Esophagus squamous epithelium (tissue), 5 donors: Measurements from ENCODE around the gene REG1B. TPM values are rescaled to one million over a fixed set of nuclear protein-coding genes. Genes with fewer than 3 reads are reported as not detected.

Source experiments
- DNase-seq: peaks from one replicate; lab custom pipeline; 2025; lab: John Stamatoyannopoulos, UW
- H3K27ac ChIP-seq, 4 donors: fragments of 200-600 bp; sonication (generic); one replicate each; pipeline ENCODE4 v1.5.1; 2016 to 2019; ENCODE audit warnings: mild to moderate bottlenecking in 1 of 4
- H3K27me3 ChIP-seq, 4 donors: fragments of 200-600 bp; sonication (generic); 1 replicate in 3 of 4; 2 replicates in 1 of 4; pipeline versions ENCODE4 v1.5.1 to v1.6.0; 2017 to 2021; ENCODE audit warnings: antibody characterized with exemption in 1 of 4
- H3K36me3 ChIP-seq, 3 donors: fragments of 200-600 bp; sonication (generic); one replicate each; pipeline ENCODE4 v1.5.1; 2016 to 2019
- H3K4me1 ChIP-seq, 3 donors: fragments of 200-600 bp; sonication (generic); one replicate each; pipeline ENCODE4 v1.5.1; 2017 to 2019
- H3K4me3 ChIP-seq, 4 donors: fragments of 200-600 bp; sonication (generic); 1 replicate in 3 of 4; 2 replicates in 1 of 4; pipeline ENCODE4 v1.5.1; 2016 to 2019; ENCODE audit warnings: mild to moderate bottlenecking in 2 of 4, moderate library complexity in 1 of 4
- H3K9me3 ChIP-seq, 3 donors: fragments of 200-600 bp; sonication (generic); one replicate each; pipeline ENCODE4 v1.5.1; 2016 to 2019
- CTCF ChIP-seq, 6 experiments: fragments of 450-650 bp in 4 of 6; fragments of 200-600 bp in 2 of 6; sonication (generic) in 2 of 6; IDR thresholded peaks; one replicate each; pipeline ENCODE4 v1.5.1; 2016 to 2019; ENCODE audit warnings: antibody characterized with exemption in 6 of 6, mild to moderate bottlenecking in 4 of 6, moderate library complexity in 4 of 6
- POLR2A ChIP-seq, 4 donors: fragments of 450-650 bp; IDR thresholded peaks; one replicate each; pipeline ENCODE4 v1.6.1; 2017; ENCODE audit warnings: antibody characterized with exemption in 4 of 4, mild to moderate bottlenecking in 4 of 4, moderate library complexity in 3 of 4
- WGBS, 2 donors: methylation state at CpG; one replicate each; pipeline ENCODE4 v1.1.5; 2018; 5-methylcytosine and 5-hydroxymethylcytosine counted together
- intact Hi-C: fragments of 100-400 bp; cut with DNase I; formaldehyde crosslinking; loops from one replicate; pipeline ENCODE4 v1.15.0; 2022
- total RNA-seq, 4 donors: library from RNA; depleted of rRNA; stranded (reverse); fragments of >200 nt; gene quantifications; one replicate each; pipeline ENCODE4 v1.1.0, GENCODE V29; 2016
- donor health status: DM: yes; HTN: yes; CAD: no.

The REG1B gene
- total RNA-seq, 4 donors from 2014 or later, result not detected

GRCh38 chr2:79116997-79117928, 29.5 kb upstream of the REG1B start:
- no peak for DNase-seq

GRCh38 chr2:79114797-79115494, 27.2 kb upstream of the REG1B start:
- intact Hi-C loops, result no loop called here
- no peak for DNase-seq
- TF ChIP-seq CTCF (IDR thresholded peaks at IDR 0.05) (no peak), POLR2A (IDR thresholded peaks at IDR 0.05) (no peak)
- H3K4me3 ChIP-seq, result no peak overlapping the region
- WGBS, 2 donors, result 63 to 68% methylated on average over 3 of the region's 3 CpGs
- H3K36me3 ChIP-seq, result no peaks in the 10 kb centered on the region
- no peak overlapping the region for H3K27ac ChIP-seq
- H3K9me3 ChIP-seq, result no peaks in the 10 kb centered on the region
- H3K27me3 ChIP-seq, result no peaks in the 10 kb centered on the region
- no peaks in the 10 kb centered on the region for H3K4me1 ChIP-seq

More at GRCh38 chr2:79116997-79117928, 29.5 kb upstream of the REG1B start:
- intact Hi-C loops, result no loop called here
- H3K4me3 ChIP-seq, result no peak overlapping the region
- H3K27ac ChIP-seq, result no peak overlapping the region
- WGBS, 2 donors, result 51 to 53% methylated on average over 2 of the region's 2 CpGs
- H3K4me1 ChIP-seq, result no peaks in the 10 kb centered on the region
- TF ChIP-seq POLR2A (IDR thresholded peaks at IDR 0.05) (no peak), CTCF (IDR thresholded peaks at IDR 0.05) (no peak)
- H3K9me3 ChIP-seq, result no peaks in the 10 kb centered on the region
- H3K36me3 ChIP-seq, result no peaks in the 10 kb centered on the region
- no peaks in the 10 kb centered on the region for H3K27me3 ChIP-seq

- Histone ChIP-seq H3K4me1 (no peaks in the 10 kb centered on the region), H3K9me3 (no peaks in the 10 kb centered on the region), H3K36me3 (no peaks in the 10 kb centered on the region), H3K27me3 (no peaks in the 10 kb centered on the region), H3K4me3 (no peak overlapping the region), H3K27ac (no peak overlapping the region)
- intact Hi-C loops, result no loop called here
- 90 to 91% methylated on average over 3 of the region's 3 CpGs for WGBS, 2 donors
- DNase-seq, result no peak
- TF ChIP-seq CTCF (IDR thresholded peaks at IDR 0.05) (no peak), POLR2A (IDR thresholded peaks at IDR 0.05) (no peak)
These were observed 24.5 kb upstream of the REG1B start for GRCh38 chr2:79112269-79112668.

GRCh38 chr2:79105259-79105658, 17.5 kb upstream of the REG1B start:
- H3K4me1 ChIP-seq, result no peaks in the 10 kb centered on the region
- H3K4me3 ChIP-seq, result no peak overlapping the region
- 74 to 84% methylated on average over 2 of the region's 2 CpGs for WGBS, 2 donors
- H3K27me3 ChIP-seq, result no peaks in the 10 kb centered on the region
- peaks cover 0 to 8% (median 4%) of the 10 kb centered on the region in 3 donors for H3K9me3 ChIP-seq
- no peaks in the 10 kb centered on the region for H3K36me3 ChIP-seq
- TF ChIP-seq POLR2A (IDR thresholded peaks at IDR 0.05), result no peak
- TF ChIP-seq CTCF (IDR thresholded peaks at IDR 0.05), result no peak
- H3K27ac ChIP-seq, result no peak overlapping the region
- intact Hi-C loops, result no loop called here
- DNase-seq, result no peak

GRCh38 chr2:79103214-79103613, 15.4 kb upstream of the REG1B start:
- no peaks in the 10 kb centered on the region for H3K4me1 ChIP-seq
- no peak for TF ChIP-seq CTCF (IDR thresholded peaks at IDR 0.05)
- intact Hi-C loops, result no loop called here
- no peak overlapping the region for H3K27ac ChIP-seq
- H3K36me3 ChIP-seq, result no peaks in the 10 kb centered on the region
- H3K9me3 ChIP-seq, result peaks cover 0 to 8% (median 4%) of the 10 kb centered on the region in 3 donors
- 78 to 86% methylated on average over 2 of the region's 2 CpGs for WGBS, 2 donors
- DNase-seq, result no peak
- no peaks in the 10 kb centered on the region for H3K27me3 ChIP-seq
- no peak overlapping the region for H3K4me3 ChIP-seq
